ENCODE results near the gene NGFR. TPM values are rescaled to one million over a fixed set of nuclear protein-coding genes. Genes with fewer than 3 reads are reported as not detected.
A peak's percentile ranks its signal among the peaks of the same experiment; 100 is the strongest.
"Not testable (repeated sequence)": the region's sequence is repeated elsewhere in the genome, so short reads cannot be mapped to it uniquely, and the experiment has no call there.

Gene NGFR
- total RNA-seq, 1 experiment from 2014 or later: 0.37 TPM

- no peak for DNase-seq (ENCODE audit: low spot score)
These were observed 50.9 kb downstream of the NGFR start for GRCh38 chr17:49545806-49546545.

- no peak for DNase-seq (ENCODE audit: low spot score)
These were observed 51.7 kb downstream of the NGFR start for GRCh38 chr17:49546546-49547535.

- no peak for DNase-seq (ENCODE audit: low spot score)
These were observed 52.5 kb downstream of the NGFR start for GRCh38 chr17:49547566-49547965.

GRCh38 chr17:49548051-49548505 lies 53.0 kb downstream of the NGFR start:
- DNase-seq (ENCODE audit: low spot score): no peak

- DNase-seq (ENCODE audit: low spot score): peak; percentile 49
These were observed 53.6 kb downstream of the NGFR start for GRCh38 chr17:49548506-49549310.

GRCh38 chr17:49549311-49549605 lies 54.2 kb downstream of the NGFR start:
- DNase-seq (ENCODE audit: low spot score): no peak

- no peak for DNase-seq (ENCODE audit: low spot score)
These were observed 54.9 kb downstream of the NGFR start for GRCh38 chr17:49549691-49550678.

- DNase-seq (ENCODE audit: low spot score): not testable (repeated sequence)
These were observed 55.7 kb downstream of the NGFR start for GRCh38 chr17:49550764-49551163.

- DNase-seq (ENCODE audit: low spot score): no peak
These were observed 56.4 kb downstream of the NGFR start for GRCh38 chr17:49551221-49552069.

- DNase-seq (ENCODE audit: low spot score): no peak
These were observed 57.1 kb downstream of the NGFR start for GRCh38 chr17:49552070-49552751.

GRCh38 chr17:49553676-49554335 lies 58.7 kb downstream of the NGFR start:
- no peak for DNase-seq (ENCODE audit: low spot score)

- no peak for DNase-seq (ENCODE audit: low spot score)
These were observed 59.8 kb downstream of the NGFR start for GRCh38 chr17:49554694-49555494.

GRCh38 chr17:49555495-49556222 lies 60.6 kb downstream of the NGFR start:
- DNase-seq (ENCODE audit: low spot score): no peak

- peak; percentile 71 for DNase-seq (ENCODE audit: low spot score)
These were observed 61.3 kb downstream of the NGFR start for GRCh38 chr17:49556223-49556943.

- DNase-seq (ENCODE audit: low spot score): peak; percentile 76
These were observed 62.4 kb downstream of the NGFR start for GRCh38 chr17:49557312-49558024.
